Measurements from ENCODE around the gene OR6B3.
"Not testable (repeated sequence)": the region's sequence is repeated elsewhere in the genome, so short reads cannot be mapped to it uniquely, and the experiment has no call there.

The OR6B3 gene
- total RNA-seq = 0 reads per million in 4 experiments

- no peak for DNase-seq
These were observed at the start of gene OR6B3 for GRCh38 chr2:240053173-240054155. OR6B3 (minus strand) TSS chr2:240053521.

GRCh38 chr2:240098349-240098748, 45.0 kb upstream of the OR6B3 start:
- DNase-seq = no peak

- DNase-seq = no peak
These were observed 42.5 kb upstream of the OR6B3 start for GRCh38 chr2:240095556-240096523.

GRCh38 chr2:240089306-240089705, 36.0 kb upstream of the OR6B3 start:
- DNase-seq = no peak

- no peak for DNase-seq
These were observed 33.2 kb upstream of the OR6B3 start for GRCh38 chr2:240086563-240086962.

GRCh38 chr2:240078631-240079030, 25.3 kb upstream of the OR6B3 start:
- no peak for DNase-seq

- no peak for DNase-seq
These were observed 24.1 kb upstream of the OR6B3 start for GRCh38 chr2:240077442-240077841.

- DNase-seq = no peak
These were observed 21.2 kb upstream of the OR6B3 start for GRCh38 chr2:240074545-240074944.

GRCh38 chr2:240070907-240071306, 17.6 kb upstream of the OR6B3 start:
- DNase-seq = no peak

- no peak for DNase-seq
These were observed 16.5 kb upstream of the OR6B3 start for GRCh38 chr2:240069829-240070228.

- DNase-seq = no peak
These were observed 14.9 kb upstream of the OR6B3 start for GRCh38 chr2:240068193-240068592.

GRCh38 chr2:240066489-240066888, 13.2 kb upstream of the OR6B3 start:
- no peak for DNase-seq

- DNase-seq = no peak
These were observed 11.6 kb upstream of the OR6B3 start for GRCh38 chr2:240064898-240065297.

GRCh38 chr2:240060977-240061591, 7.8 kb upstream of the OR6B3 start:
- DNase-seq = peak; percentile 11

- no peak for DNase-seq
These were observed 3.4 kb upstream of the OR6B3 start for GRCh38 chr2:240056678-240057077.

GRCh38 chr2:240055177-240055917, 2.0 kb upstream of the OR6B3 start:
- DNase-seq = no peak

GRCh38 chr2:240052524-240052923, 797 bp downstream of the OR6B3 start:
- no peak for DNase-seq

GRCh38 chr2:240051697-240052096, 1.6 kb downstream of the OR6B3 start:
- DNase-seq = no peak

- DNase-seq = no peak
These were observed 3.0 kb downstream of the OR6B3 start for GRCh38 chr2:240050278-240050677.

GRCh38 chr2:240048237-240048636, 5.1 kb downstream of the OR6B3 start:
- no peak for DNase-seq

GRCh38 chr2:240045098-240045497, 8.2 kb downstream of the OR6B3 start:
- DNase-seq = no peak

- not testable (repeated sequence) for DNase-seq
These were observed 9.2 kb downstream of the OR6B3 start for GRCh38 chr2:240044096-240044495.

All from effector CD8-positive, alpha-beta T cell (primary cell).